Stimulated activated CD4-positive, alpha-beta T cell treated with anti-CD3 and anti-CD28 coated beads, TNF-alpha, amount 100 ng/mL, for 24 hours (primary cell): Measurements from ENCODE around the gene TIMM21.

Experiments used
- DNase-seq, 3 experiments: peaks; one replicate each; pipeline ENCODE4 v3.0.0-alpha.2; 2020; ENCODE audit warnings: low read depth in 3 of 3

The TIMM21 gene

GRCh38 chr18:74191577-74191976 lies 43.3 kb downstream of the TIMM21 start:
- no peak for DNase-seq

GRCh38 chr18:74194691-74195090 lies 46.4 kb downstream of the TIMM21 start:
- no peak for DNase-seq

- DNase-seq, result peak; percentile 16 to 37 (median 17)
Observed at GRCh38 chr18:74196220-74197119, 48.1 kb downstream of the TIMM21 start.

- DNase-seq, result no peak
Observed at GRCh38 chr18:74197705-74198341, 49.5 kb downstream of the TIMM21 start.

GRCh38 chr18:74198453-74198852 lies 50.1 kb downstream of the TIMM21 start:
- no peak for DNase-seq

GRCh38 chr18:74200780-74201179 lies 52.5 kb downstream of the TIMM21 start:
- DNase-seq, result no peak

GRCh38 chr18:74203811-74204210 lies 55.5 kb downstream of the TIMM21 start:
- DNase-seq, result no peak

- no peak for DNase-seq
Observed at GRCh38 chr18:74204526-74205152, 56.3 kb downstream of the TIMM21 start.
